ENCODE results near the gene PCDH9.
"Not testable (repeated sequence)": the region's sequence is repeated elsewhere in the genome, so short reads cannot be mapped to it uniquely, and the experiment has no call there.

PCDH9 gene

GRCh38 chr13:66774046-66774445, 456.1 kb downstream of the PCDH9 start:
- H3K4ac ChIP-seq (ENCODE audit: low read depth in 1 of 2, low read length in 2 of 2) = no peak overlapping the region
- H3K9me3 ChIP-seq (ENCODE audit: control insufficient read depth, low read length) = no peaks in the 10 kb centered on the region
- WGBS = 63% methylated on average over 1 of the region's 2 CpGs
- no peak overlapping the region for H2BK120ac ChIP-seq (ENCODE audit: low read depth, low read length)
- H3K4me2 ChIP-seq (ENCODE audit: low read length, poor library complexity, severe bottlenecking) = no peak overlapping the region
- H2AK5ac ChIP-seq (ENCODE audit: low read length, severe bottlenecking) = no peak overlapping the region
- no peak overlapping the region for H2BK12ac ChIP-seq (ENCODE audit: low read length in 2 of 2)
- no peak overlapping the region for H3K27ac ChIP-seq (ENCODE audit: low read length, poor library complexity, severe bottlenecking)
- no peak overlapping the region for H3K9ac ChIP-seq (ENCODE audit: low read length)
- no peak overlapping the region for H4K91ac ChIP-seq (ENCODE audit: low read length)
- no peak overlapping the region for H3K18ac ChIP-seq (ENCODE audit: low read depth in 1 of 2, low read length in 2 of 2)
- H4K8ac ChIP-seq (ENCODE audit: low read length) = no peak overlapping the region
- no peak overlapping the region for H2BK5ac ChIP-seq (ENCODE audit: low read depth, low read length, poor library complexity, severe bottlenecking)
- no peak overlapping the region for H2AFZ ChIP-seq (ENCODE audit: low read depth, low read length)
- no peak for DNase-seq
- H3K36me3 ChIP-seq (ENCODE audit: control insufficient read depth in 1 of 2, insufficient read depth in 2 of 2, low read depth in 1 of 2, low read length in 2 of 2) = no peaks in the 10 kb centered on the region
- H3K4me1 ChIP-seq (ENCODE audit: control insufficient read depth, insufficient read depth, low read depth, low read length) = no peaks in the 10 kb centered on the region
- no peak overlapping the region for H3K4me3 ChIP-seq (ENCODE audit: insufficient read depth in 1 of 2, low read depth in 1 of 2, low read length in 2 of 2)
- no peak overlapping the region for H2BK15ac ChIP-seq (ENCODE audit: low read depth, poor library complexity, severe bottlenecking)
- H3K14ac ChIP-seq (ENCODE audit: low read length in 2 of 2) = no peak overlapping the region
- no peaks in the 10 kb centered on the region for H3K27me3 ChIP-seq (ENCODE audit: control insufficient read depth in 1 of 2, insufficient read depth in 1 of 2, low read length in 2 of 2)
- no peak overlapping the region for H3K23ac ChIP-seq (ENCODE audit: low read length in 2 of 2)
- no peaks in the 10 kb centered on the region for H3K79me1 ChIP-seq (replicated peaks; ENCODE audit: low read length, poor library complexity, severe bottlenecking)

GRCh38 chr13:66765559-66765958, 464.6 kb downstream of the PCDH9 start:
- Histone ChIP-seq H2BK15ac (ENCODE audit: low read depth, poor library complexity, severe bottlenecking) (no peak overlapping the region), H2BK5ac (ENCODE audit: low read depth, low read length, poor library complexity, severe bottlenecking) (no peak overlapping the region), H4K8ac (ENCODE audit: low read length) (no peak overlapping the region), H2BK120ac (ENCODE audit: low read depth, low read length) (no peak overlapping the region), H3K27me3 (ENCODE audit: control insufficient read depth in 1 of 2, insufficient read depth in 1 of 2, low read length in 2 of 2) (no peaks in the 10 kb centered on the region), H3K27ac (ENCODE audit: low read length, poor library complexity, severe bottlenecking) (no peak overlapping the region), H3K4me1 (ENCODE audit: control insufficient read depth, insufficient read depth, low read depth, low read length) (no peaks in the 10 kb centered on the region), H3K4me2 (ENCODE audit: low read length, poor library complexity, severe bottlenecking) (no peak overlapping the region), H3K9me3 (ENCODE audit: control insufficient read depth, low read length) (peaks cover 17% of the 10 kb centered on the region), H3K23ac (ENCODE audit: low read length in 2 of 2) (no peak overlapping the region), H3K14ac (ENCODE audit: low read length in 2 of 2) (no peak overlapping the region), H3K18ac (ENCODE audit: low read depth in 1 of 2, low read length in 2 of 2) (no peak overlapping the region), H2BK12ac (ENCODE audit: low read length in 2 of 2) (no peak overlapping the region), H3K4me3 (ENCODE audit: insufficient read depth in 1 of 2, low read depth in 1 of 2, low read length in 2 of 2) (no peak overlapping the region), H3K9ac (ENCODE audit: low read length) (no peak overlapping the region), H3K4ac (ENCODE audit: low read depth in 1 of 2, low read length in 2 of 2) (no peak overlapping the region), H2AK5ac (ENCODE audit: low read length, severe bottlenecking) (no peak overlapping the region), H4K91ac (ENCODE audit: low read length) (no peak overlapping the region), H3K79me1 (replicated peaks; ENCODE audit: low read length, poor library complexity, severe bottlenecking) (no peaks in the 10 kb centered on the region), H3K36me3 (ENCODE audit: control insufficient read depth in 1 of 2, insufficient read depth in 2 of 2, low read depth in 1 of 2, low read length in 2 of 2) (no peaks in the 10 kb centered on the region), H2AFZ (ENCODE audit: low read depth, low read length) (no peak overlapping the region)
- DNase-seq = no peak

GRCh38 chr13:66760678-66761077, 469.5 kb downstream of the PCDH9 start:
- H3K4me3 ChIP-seq (ENCODE audit: insufficient read depth in 1 of 2, low read depth in 1 of 2, low read length in 2 of 2); H2BK12ac ChIP-seq (ENCODE audit: low read length in 2 of 2); H3K4me2 ChIP-seq (ENCODE audit: low read length, poor library complexity, severe bottlenecking); H3K4ac ChIP-seq (ENCODE audit: low read depth in 1 of 2, low read length in 2 of 2); H3K27me3 ChIP-seq (ENCODE audit: control insufficient read depth in 1 of 2, insufficient read depth in 1 of 2, low read length in 2 of 2); H4K8ac ChIP-seq (ENCODE audit: low read length); H4K91ac ChIP-seq (ENCODE audit: low read length); H2BK120ac ChIP-seq (ENCODE audit: low read depth, low read length); H3K14ac ChIP-seq (ENCODE audit: low read length in 2 of 2); H2BK5ac ChIP-seq (ENCODE audit: low read depth, low read length, poor library complexity, severe bottlenecking); H2AFZ ChIP-seq (ENCODE audit: low read depth, low read length); H3K9ac ChIP-seq (ENCODE audit: low read length); H3K18ac ChIP-seq (ENCODE audit: low read depth in 1 of 2, low read length in 2 of 2); H3K4me1 ChIP-seq (ENCODE audit: control insufficient read depth, insufficient read depth, low read depth, low read length); H3K79me1 ChIP-seq (replicated peaks; ENCODE audit: low read length, poor library complexity, severe bottlenecking); H3K27ac ChIP-seq (ENCODE audit: low read length, poor library complexity, severe bottlenecking); DNase-seq; H2BK15ac ChIP-seq (ENCODE audit: low read depth, poor library complexity, severe bottlenecking); H2AK5ac ChIP-seq (ENCODE audit: low read length, severe bottlenecking); H3K23ac ChIP-seq (ENCODE audit: low read length in 2 of 2); H3K36me3 ChIP-seq (ENCODE audit: control insufficient read depth in 1 of 2, insufficient read depth in 2 of 2, low read depth in 1 of 2, low read length in 2 of 2): not testable (repeated sequence)
- 87% methylated on average over 4 of the region's 4 CpGs for WGBS
- peaks cover 34% of the 10 kb centered on the region for H3K9me3 ChIP-seq (ENCODE audit: control insufficient read depth, low read length)

GRCh38 chr13:66759919-66760318, 470.2 kb downstream of the PCDH9 start:
- no peak overlapping the region for H4K91ac ChIP-seq (ENCODE audit: low read length)
- H4K8ac ChIP-seq (ENCODE audit: low read length) = no peak overlapping the region
- H3K4me1 ChIP-seq (ENCODE audit: control insufficient read depth, insufficient read depth, low read depth, low read length) = no peaks in the 10 kb centered on the region
- no peak overlapping the region for H3K9ac ChIP-seq (ENCODE audit: low read length)
- H3K18ac ChIP-seq (ENCODE audit: low read depth in 1 of 2, low read length in 2 of 2) = no peak overlapping the region
- H3K14ac ChIP-seq (ENCODE audit: low read length in 2 of 2) = no peak overlapping the region
- no CpG with 5 or more reads among the region's 1 CpG for WGBS
- H2BK12ac ChIP-seq (ENCODE audit: low read length in 2 of 2) = no peak overlapping the region
- no peak overlapping the region for H3K4ac ChIP-seq (ENCODE audit: low read depth in 1 of 2, low read length in 2 of 2)
- no peak overlapping the region for H2AFZ ChIP-seq (ENCODE audit: low read depth, low read length)
- no peak overlapping the region for H2AK5ac ChIP-seq (ENCODE audit: low read length, severe bottlenecking)
- H2BK15ac ChIP-seq (ENCODE audit: low read depth, poor library complexity, severe bottlenecking) = no peak overlapping the region
- H3K27me3 ChIP-seq (ENCODE audit: control insufficient read depth in 1 of 2, insufficient read depth in 1 of 2, low read length in 2 of 2) = no peaks in the 10 kb centered on the region
- no peak overlapping the region for H3K27ac ChIP-seq (ENCODE audit: low read length, poor library complexity, severe bottlenecking)
- no peak overlapping the region for H3K4me3 ChIP-seq (ENCODE audit: insufficient read depth in 1 of 2, low read depth in 1 of 2, low read length in 2 of 2)
- no peaks in the 10 kb centered on the region for H3K79me1 ChIP-seq (replicated peaks; ENCODE audit: low read length, poor library complexity, severe bottlenecking)
- H3K36me3 ChIP-seq (ENCODE audit: control insufficient read depth in 1 of 2, insufficient read depth in 2 of 2, low read depth in 1 of 2, low read length in 2 of 2) = no peaks in the 10 kb centered on the region
- H3K4me2 ChIP-seq (ENCODE audit: low read length, poor library complexity, severe bottlenecking) = no peak overlapping the region
- peaks cover 34% of the 10 kb centered on the region for H3K9me3 ChIP-seq (ENCODE audit: control insufficient read depth, low read length)
- no peak for DNase-seq
- no peak overlapping the region for H2BK5ac ChIP-seq (ENCODE audit: low read depth, low read length, poor library complexity, severe bottlenecking)
- H3K23ac ChIP-seq (ENCODE audit: low read length in 2 of 2) = no peak overlapping the region
- H2BK120ac ChIP-seq (ENCODE audit: low read depth, low read length) = no peak overlapping the region
